OCI-LY1 (cell line): ENCODE measurements around the gene SPEM3.

ENCODE experiments used
- H2AFZ ChIP-seq: fragments of 200-600 bp; sonication (generic), shearing (Covaris generic); 2 replicates; pipeline ENCODE4 v1.6.0; 2014; ENCODE audit warnings: antibody characterized with exemption, mild to moderate bottlenecking, low read length
- H3F3A ChIP-seq: fragments of 200-600 bp; sonication (generic), shearing (Covaris generic); 2 replicates; pipeline ENCODE4 v1.6.0; 2014; ENCODE audit warnings: mild to moderate bottlenecking, antibody characterized with exemption, low read length, moderate library complexity; ENCODE audit not compliant: insufficient read depth
- H3K27ac ChIP-seq: fragments of 200-600 bp; sonication (generic); 2 replicates; pipeline ENCODE4 v1.5.1; 2014; ENCODE audit warnings: low read length, mixed run types, mild to moderate bottlenecking, low read depth; ENCODE audit not compliant: poor library complexity, severe bottlenecking
- H3K27me3 ChIP-seq: fragments of 200-600 bp; sonication (generic); 2 replicates; pipeline ENCODE4 v1.6.0; 2014; ENCODE audit warnings: antibody characterized with exemption, mild to moderate bottlenecking, low read length, moderate library complexity; ENCODE audit not compliant: insufficient read depth
- H3K36me3 ChIP-seq: fragments of 200-600 bp; sonication (generic); 2 replicates; pipeline ENCODE4 v1.6.1; 2014; ENCODE audit warnings: mild to moderate bottlenecking, antibody characterized with exemption, low read length, moderate library complexity, mixed read lengths; ENCODE audit not compliant: insufficient read depth
- H3K4me1 ChIP-seq: fragments of 200-600 bp; sonication (generic); 2 replicates; pipeline ENCODE4 v1.5.1; 2014; ENCODE audit warnings: mild to moderate bottlenecking, low read length, moderate library complexity; ENCODE audit not compliant: insufficient read depth, severe bottlenecking
- H3K4me2 ChIP-seq: fragments of 200-600 bp; sonication (generic), shearing (Covaris generic); 2 replicates; pipeline ENCODE4 v1.6.1; 2014; ENCODE audit warnings: low read length
- H3K4me3 ChIP-seq: fragments of 200-600 bp; sonication (generic); 2 replicates; pipeline ENCODE4 v1.5.1; 2014; ENCODE audit warnings: low read length, low read depth, mild to moderate bottlenecking, mixed read lengths; ENCODE audit not compliant: poor library complexity, severe bottlenecking
- H3K79me2 ChIP-seq: fragments of 200-600 bp; shearing (Covaris generic); 2 replicates; pipeline ENCODE4 v1.6.1; 2016; ENCODE audit warnings: mixed run types, low read length, mixed read lengths; ENCODE audit not compliant: insufficient read depth
- H3K9ac ChIP-seq: fragments of 200-600 bp; sonication (generic), shearing (Covaris generic); 2 replicates; pipeline ENCODE4 v1.6.1; 2014; ENCODE audit warnings: mild to moderate bottlenecking, low read length, mixed read lengths
- H3K9me2 ChIP-seq: fragments of 200-600 bp; sonication (generic), shearing (Covaris generic); 2 replicates; pipeline ENCODE4 v1.6.1; 2014; ENCODE audit warnings: low read depth, mild to moderate bottlenecking, low read length, mixed read lengths
- H3K9me3 ChIP-seq: fragments of 200-600 bp; shearing (Covaris generic); 2 replicates; pipeline ENCODE4 v1.6.1; 2014; ENCODE audit warnings: low read length, mixed read lengths
- H4K20me1 ChIP-seq: fragments of 200-600 bp; sonication (generic), shearing (Covaris generic); 2 replicates; pipeline ENCODE4 v1.6.0; 2016; ENCODE audit warnings: mild to moderate bottlenecking, low read length; ENCODE audit not compliant: insufficient read depth
- CTCF ChIP-seq: fragments of 200-600 bp; sonication (generic), shearing (Covaris generic); IDR thresholded peaks from 2 replicates; pipeline ENCODE4 v1.5.1; 2017; ENCODE audit warnings: mild to moderate bottlenecking, antibody characterized with exemption, low read length, moderate library complexity, mixed read lengths
- EZH2 ChIP-seq: fragments of 200-600 bp; sonication (generic), shearing (Covaris generic); IDR thresholded peaks from 2 replicates; pipeline ENCODE4 v1.8.0; 2017; ENCODE audit warnings: borderline replicate concordance, mixed run types, mild to moderate bottlenecking, antibody characterized with exemption, low read length, moderate library complexity, mixed read lengths

SPEM3 gene

DNA sequence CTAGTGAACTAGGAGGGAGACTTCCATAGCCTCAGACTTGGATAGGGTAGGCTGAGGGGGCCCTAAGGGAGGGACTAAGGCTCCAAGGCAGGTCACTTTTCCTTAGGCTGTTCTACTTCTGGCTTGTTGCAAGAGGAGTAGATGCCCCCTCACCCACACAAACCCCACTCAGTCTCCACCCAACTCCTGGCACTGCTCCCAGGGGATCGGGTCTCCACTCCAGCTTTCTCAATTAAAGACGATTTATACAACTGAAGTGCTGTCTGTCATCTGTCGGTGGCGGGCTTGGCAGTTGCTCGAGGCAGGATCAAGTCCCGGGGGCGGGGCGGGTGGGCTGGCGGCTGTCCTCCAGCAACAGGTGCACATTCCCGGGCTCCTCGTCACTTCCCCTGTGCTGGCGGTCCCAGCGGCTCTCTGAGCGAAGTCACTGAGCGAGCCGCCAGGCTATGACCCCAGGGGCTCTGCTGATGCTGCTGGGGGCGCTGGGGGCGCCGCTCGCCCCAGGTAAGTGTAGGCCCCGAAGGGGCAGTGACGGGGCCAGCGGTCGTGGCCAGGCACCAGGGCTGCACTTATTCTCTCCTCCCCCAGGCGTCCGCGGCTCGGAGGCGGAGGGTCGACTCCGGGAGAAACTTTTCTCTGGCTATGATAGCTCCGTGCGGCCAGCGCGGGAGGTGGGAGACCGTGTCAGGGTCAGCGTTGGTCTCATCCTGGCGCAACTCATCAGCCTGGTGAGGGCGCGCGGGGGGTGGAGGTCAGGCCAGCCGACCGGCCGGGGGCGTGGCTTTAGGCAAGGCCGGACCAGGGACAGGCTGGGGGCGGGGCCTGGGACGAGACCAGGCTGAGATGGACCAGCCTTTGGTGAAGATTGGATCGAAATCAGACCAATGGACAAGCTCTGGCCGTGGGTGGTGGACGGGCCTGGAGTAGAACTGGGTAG is 16.3 kb downstream of the SPEM3 start, which contains the start of gene CHRNB1:
CHRNB1 (plus strand) TSS at position 380 of the 937 bp plus-strand sequence; CDS start at position 447, 67 bp downstream.
- TF ChIP-seq EZH2 (no peak), CTCF (no peak)
- peaks cover 16% of the 10 kb centered on the region; the same call in 1 of the 2 replicates for H3K27me3 ChIP-seq
- no peaks in the 10 kb centered on the region for H4K20me1 ChIP-seq
- peak within 1 kb of the TSS; percentile 50 for H3K4me3 ChIP-seq
- H3K9me2 ChIP-seq: no peaks in the 10 kb centered on the region
- no peak within 1 kb of the TSS for H3K27ac ChIP-seq
- H2AFZ ChIP-seq: no peak within 1 kb of the TSS
- peaks cover 22% of the 10 kb centered on the region for H3K4me1 ChIP-seq
- peak within 1 kb of the TSS; percentile 69 for H3K4me2 ChIP-seq
- H3K9ac ChIP-seq: no peak within 1 kb of the TSS; the same call in 1 of the 2 replicates
- H3K9me3 ChIP-seq: no peaks in the 10 kb centered on the region
- no peaks in the 10 kb centered on the region for H3K79me2 ChIP-seq
- H3K36me3 ChIP-seq: no peaks in the 10 kb centered on the region
- H3F3A ChIP-seq: no peaks in the 10 kb centered on the region

DNA sequence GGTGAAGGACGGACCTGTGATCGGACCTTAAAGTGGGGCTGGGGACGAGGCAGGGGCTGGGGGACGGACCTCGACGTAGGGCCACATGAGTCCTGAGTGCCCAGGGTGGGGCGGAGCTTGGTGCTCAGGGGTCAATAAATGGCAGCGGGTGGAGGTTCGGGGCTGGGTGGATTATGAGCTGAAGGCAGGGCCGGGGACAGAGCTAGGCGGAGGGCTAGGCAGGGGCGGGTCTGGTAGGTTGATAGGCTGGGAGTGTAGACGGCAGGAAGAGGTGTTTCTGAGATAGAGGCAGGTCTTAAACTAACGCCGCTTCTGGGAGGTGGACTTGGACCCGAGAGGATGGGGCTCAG is 16.9 kb downstream of the SPEM3 start:
- Histone ChIP-seq H3K4me2 (peak overlapping the region; percentile 69), H2AFZ (no peak overlapping the region)

GRCh38 chr17:7448461-7448860 is 19.8 kb downstream of the SPEM3 start:
- Histone ChIP-seq H3K9me2 (no peaks in the 10 kb centered on the region), H3K9ac (no peak overlapping the region), H3K4me1 (peaks cover 12% of the 10 kb centered on the region), H3K79me2 (no peaks in the 10 kb centered on the region), H4K20me1 (no peaks in the 10 kb centered on the region), H3K4me3 (no peak overlapping the region), H3K27ac (no peak overlapping the region), H3K4me2 (no peak overlapping the region), H3K27me3 (peaks cover 8% of the 10 kb centered on the region; the same call in 1 of the 2 replicates), H3K9me3 (no peaks in the 10 kb centered on the region), H2AFZ (no peak overlapping the region), H3F3A (no peaks in the 10 kb centered on the region), H3K36me3 (no peaks in the 10 kb centered on the region)
- no peak for TF ChIP-seq EZH2
- no peak for TF ChIP-seq CTCF

More for the DNA sequence above, 16.9 kb downstream of the SPEM3 start:
- peaks cover 10% of the 10 kb centered on the region; the same call in 1 of the 2 replicates for H3K27me3 ChIP-seq
- H3K27ac ChIP-seq: no peak overlapping the region
- TF ChIP-seq CTCF (no peak), EZH2 (no peak)
- H3F3A ChIP-seq: no peaks in the 10 kb centered on the region
- H3K79me2 ChIP-seq: no peaks in the 10 kb centered on the region
- no peaks in the 10 kb centered on the region for H3K9me2 ChIP-seq
- peak overlapping the region; percentile 50 for H3K4me3 ChIP-seq
- no peaks in the 10 kb centered on the region for H3K9me3 ChIP-seq
- peaks cover 15% of the 10 kb centered on the region for H3K4me1 ChIP-seq
- no peaks in the 10 kb centered on the region for H4K20me1 ChIP-seq
- H3K36me3 ChIP-seq: no peaks in the 10 kb centered on the region
- H3K9ac ChIP-seq: no peak overlapping the region; the same call in 1 of the 2 replicates
